HAP-1 (cell line): ENCODE results near the gene IFT81.
A peak's percentile ranks its signal among the peaks of the same experiment; 100 is the strongest.

ENCODE experiments used
- DNase-seq, 2 experiments: peaks; one replicate each; pipeline ENCODE4 v3.0.0-alpha.2; 2016 to 2020; ENCODE audit warnings: low spot score in 2 of 2
- H3K27me3 ChIP-seq: fragments of 250-450 bp; sonication (Bioruptor Pico); 2 replicates; pipeline ENCODE4 v1.5.1; 2020; ENCODE audit warnings: low read depth, mild to moderate bottlenecking, moderate library complexity
- H3K36me3 ChIP-seq: fragments of 250-450 bp; sonication (Bioruptor Pico); replicated peaks from 2 replicates; pipeline ENCODE4 v1.5.1; 2020; ENCODE audit warnings: mild to moderate bottlenecking
- H3K4me1 ChIP-seq: fragments of 250-450 bp; sonication (Bioruptor Pico); 2 replicates; pipeline ENCODE4 v1.5.1; 2020; ENCODE audit warnings: mild to moderate bottlenecking
- H3K4me3 ChIP-seq: fragments of 250-450 bp; sonication (Bioruptor Pico); 2 replicates; pipeline ENCODE4 v1.5.1; 2020; ENCODE audit warnings: mild to moderate bottlenecking, moderate library complexity
- H3K9me3 ChIP-seq: fragments of 250-450 bp; sonication (Bioruptor Pico); 2 replicates; pipeline ENCODE4 v1.5.1; 2020; ENCODE audit warnings: mild to moderate bottlenecking, moderate library complexity
- in situ Hi-C: fragments of 300-500 bp; cut with MboI; formaldehyde crosslinking; loops from 3 replicates; pipeline ENCODE4 v1.14.3; 2020; ENCODE audit warnings: low sequenced_read_pairs, inconsistent platforms, mixed read lengths

The IFT81 gene

DNA sequence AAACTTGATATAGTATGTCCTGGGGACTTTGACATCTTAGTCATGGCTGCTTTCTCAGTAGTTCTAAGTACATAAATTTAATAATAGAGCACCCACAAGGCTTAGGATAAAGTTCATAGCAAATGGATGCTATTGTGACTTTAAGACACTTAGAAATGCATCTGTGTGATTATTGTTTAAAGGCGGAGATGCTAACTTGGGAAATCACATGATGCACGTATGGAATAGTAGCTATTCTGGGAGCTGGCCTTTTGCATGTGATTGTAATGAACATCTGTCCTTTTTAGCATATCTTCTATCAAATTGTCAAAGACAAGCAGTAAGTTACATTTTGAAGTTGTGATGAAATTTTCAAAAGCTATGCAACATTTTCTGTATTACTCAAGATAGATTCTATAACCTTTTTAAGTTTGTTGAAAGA is 110.2 kb downstream of the IFT81 start:
- in situ Hi-C loops: no loop called here
- no peak overlapping the region for H3K4me3 ChIP-seq
- no peak for DNase-seq
- H3K36me3 ChIP-seq: no peaks in the 10 kb centered on the region
- H3K9me3 ChIP-seq: no peaks in the 10 kb centered on the region
- H3K4me1 ChIP-seq: peaks cover 7% of the 10 kb centered on the region
- no peaks in the 10 kb centered on the region for H3K27me3 ChIP-seq

DNA sequence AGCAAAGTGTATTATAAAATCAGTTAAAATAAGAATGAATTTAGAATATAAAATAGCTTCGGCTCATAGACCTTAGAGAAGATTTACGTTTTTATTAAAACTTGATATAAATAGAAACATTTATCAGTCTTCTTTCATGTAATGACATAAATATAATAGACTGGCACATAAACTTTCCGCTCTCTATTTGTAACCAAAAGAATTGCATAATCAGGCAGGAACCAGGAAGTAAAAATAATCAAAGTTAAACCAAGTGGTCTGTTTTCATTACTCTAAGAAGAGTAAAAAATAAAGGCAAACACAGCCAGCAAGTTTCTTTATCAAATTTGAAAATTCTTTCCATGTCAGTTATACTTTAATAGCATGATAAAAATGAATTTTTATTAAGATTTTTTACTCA is 110.6 kb downstream of the IFT81 start:
- Histone ChIP-seq H3K27me3 (no peaks in the 10 kb centered on the region), H3K4me3 (no peak overlapping the region), H3K36me3 (no peaks in the 10 kb centered on the region), H3K9me3 (no peaks in the 10 kb centered on the region), H3K4me1 (peaks cover 7% of the 10 kb centered on the region)
- in situ Hi-C loops: no loop called here
- no peak for DNase-seq

DNA sequence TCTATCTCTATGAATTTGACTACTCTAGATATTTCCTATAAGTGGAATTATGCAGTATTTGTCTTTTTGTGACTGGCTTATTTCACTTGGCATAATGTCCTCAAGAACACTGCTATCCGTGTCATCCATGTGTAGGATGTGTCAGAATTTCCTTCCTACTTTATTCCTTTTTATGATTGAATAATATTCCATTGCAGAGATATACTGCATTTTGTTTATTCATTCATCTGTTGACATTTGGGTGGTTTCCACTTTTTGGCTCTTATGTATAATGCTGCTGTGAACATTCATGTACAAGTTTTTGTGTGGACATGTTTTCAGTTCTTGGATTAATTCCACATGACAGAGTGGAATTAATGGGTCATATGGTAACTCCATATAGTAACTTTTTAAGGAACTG is 111.2 kb downstream of the IFT81 start:
- peaks cover 7% of the 10 kb centered on the region for H3K4me1 ChIP-seq
- DNase-seq: no peak
- H3K9me3 ChIP-seq: no peaks in the 10 kb centered on the region
- no peaks in the 10 kb centered on the region for H3K27me3 ChIP-seq
- in situ Hi-C loops: no loop called here
- no peak overlapping the region for H3K4me3 ChIP-seq
- H3K36me3 ChIP-seq: no peaks in the 10 kb centered on the region

DNA sequence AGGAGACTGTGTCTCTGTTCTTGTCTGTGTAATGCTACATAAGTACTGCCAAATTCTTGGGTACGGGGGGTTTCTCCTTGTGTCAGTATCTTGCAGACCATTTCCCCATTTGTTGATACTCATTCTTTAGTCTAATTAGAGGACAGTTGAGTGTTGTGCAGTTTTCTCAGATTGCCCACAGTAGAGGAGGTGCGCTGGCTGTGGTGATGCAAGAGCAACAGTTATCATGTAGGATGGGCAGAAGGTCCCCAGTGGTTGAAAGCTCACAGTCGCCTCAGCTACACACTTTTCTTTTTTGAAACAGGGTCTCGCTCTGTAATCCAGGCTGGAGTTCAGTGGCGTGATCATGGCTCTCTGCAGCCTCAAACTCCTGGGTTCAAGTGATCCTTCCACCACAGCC is 119.1 kb downstream of the IFT81 start:
- Histone ChIP-seq H3K27me3 (no peaks in the 10 kb centered on the region), H3K9me3 (no peaks in the 10 kb centered on the region), H3K36me3 (no peaks in the 10 kb centered on the region), H3K4me1 (no peaks in the 10 kb centered on the region), H3K4me3 (no peak overlapping the region)
- in situ Hi-C loops: no loop called here
- DNase-seq: no peak

DNA sequence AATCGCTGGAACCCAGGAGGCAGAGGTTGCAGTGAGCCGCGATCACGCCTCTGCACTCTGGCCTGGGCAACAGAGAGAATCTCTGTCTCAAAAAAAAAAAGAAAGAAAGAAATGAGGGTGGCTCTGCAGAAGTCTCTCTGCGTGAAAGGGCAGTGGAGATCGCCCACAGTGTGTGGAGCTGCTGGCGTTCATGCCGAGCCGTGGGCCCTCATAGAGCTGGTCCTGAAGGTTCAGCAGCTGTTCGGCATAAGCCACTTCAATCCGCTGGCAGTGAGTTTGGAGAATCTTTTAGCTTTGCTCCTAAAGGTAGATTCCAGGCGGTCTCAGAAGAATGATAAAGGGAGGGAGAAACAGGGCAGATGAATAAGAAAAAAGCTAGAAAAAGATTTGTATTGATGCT is 120.2 kb downstream of the IFT81 start:
- H3K36me3 ChIP-seq: no peaks in the 10 kb centered on the region
- no peaks in the 10 kb centered on the region for H3K4me1 ChIP-seq
- in situ Hi-C loops: no loop called here
- H3K4me3 ChIP-seq: no peak overlapping the region
- no peak for DNase-seq
- no peaks in the 10 kb centered on the region for H3K9me3 ChIP-seq
- no peaks in the 10 kb centered on the region for H3K27me3 ChIP-seq

DNA sequence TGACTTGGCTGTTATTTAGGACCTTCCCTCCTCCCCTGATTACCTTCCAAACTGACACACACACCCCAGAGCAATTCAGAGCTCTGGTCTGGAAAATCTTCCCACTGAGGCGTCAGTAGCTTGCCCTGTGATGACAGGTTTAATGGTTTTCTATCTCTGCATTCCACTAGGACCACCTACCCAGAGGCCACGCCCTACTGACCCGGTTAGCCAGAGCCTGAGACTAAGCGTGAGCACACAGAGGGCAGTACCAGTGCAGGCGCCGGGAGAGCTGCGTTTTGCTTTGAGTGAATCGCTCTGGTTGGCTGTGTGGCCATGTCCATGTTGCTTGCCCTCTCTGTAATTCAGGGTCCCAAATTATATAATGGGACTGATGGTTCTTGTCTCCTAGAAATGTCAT is 120.7 kb downstream of the IFT81 start:
- no peak for DNase-seq
- Histone ChIP-seq H3K4me1 (no peaks in the 10 kb centered on the region), H3K36me3 (no peaks in the 10 kb centered on the region), H3K27me3 (no peaks in the 10 kb centered on the region), H3K4me3 (no peak overlapping the region), H3K9me3 (no peaks in the 10 kb centered on the region)
- in situ Hi-C loops: no loop called here

DNA sequence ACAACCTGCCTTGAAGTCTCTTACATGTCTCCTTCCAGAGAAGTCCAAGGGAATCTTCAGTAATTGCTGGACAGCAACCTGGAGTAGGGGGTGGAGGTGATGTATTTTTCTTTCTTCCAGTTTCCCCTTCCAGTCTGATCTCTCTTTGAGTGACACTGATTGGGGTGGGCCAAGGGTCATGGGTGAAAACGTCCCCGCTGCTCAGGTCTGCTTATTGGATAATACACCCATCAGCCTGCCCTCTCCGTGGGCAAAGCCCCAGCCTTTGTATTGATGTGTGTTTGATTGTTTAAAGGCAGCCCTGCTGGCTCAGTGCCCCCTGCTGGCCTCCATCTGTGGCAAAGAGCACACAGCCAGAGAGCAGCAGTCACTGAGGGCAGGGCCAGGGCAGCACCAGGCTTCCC is 121.2 kb downstream of the IFT81 start:
- in situ Hi-C loops: no loop called here
- Histone ChIP-seq H3K4me3 (no peak overlapping the region), H3K9me3 (no peaks in the 10 kb centered on the region), H3K27me3 (no peaks in the 10 kb centered on the region), H3K4me1 (no peaks in the 10 kb centered on the region), H3K36me3 (no peaks in the 10 kb centered on the region)
- peak in 1 of 2 experiments; percentile 62 for DNase-seq

DNA sequence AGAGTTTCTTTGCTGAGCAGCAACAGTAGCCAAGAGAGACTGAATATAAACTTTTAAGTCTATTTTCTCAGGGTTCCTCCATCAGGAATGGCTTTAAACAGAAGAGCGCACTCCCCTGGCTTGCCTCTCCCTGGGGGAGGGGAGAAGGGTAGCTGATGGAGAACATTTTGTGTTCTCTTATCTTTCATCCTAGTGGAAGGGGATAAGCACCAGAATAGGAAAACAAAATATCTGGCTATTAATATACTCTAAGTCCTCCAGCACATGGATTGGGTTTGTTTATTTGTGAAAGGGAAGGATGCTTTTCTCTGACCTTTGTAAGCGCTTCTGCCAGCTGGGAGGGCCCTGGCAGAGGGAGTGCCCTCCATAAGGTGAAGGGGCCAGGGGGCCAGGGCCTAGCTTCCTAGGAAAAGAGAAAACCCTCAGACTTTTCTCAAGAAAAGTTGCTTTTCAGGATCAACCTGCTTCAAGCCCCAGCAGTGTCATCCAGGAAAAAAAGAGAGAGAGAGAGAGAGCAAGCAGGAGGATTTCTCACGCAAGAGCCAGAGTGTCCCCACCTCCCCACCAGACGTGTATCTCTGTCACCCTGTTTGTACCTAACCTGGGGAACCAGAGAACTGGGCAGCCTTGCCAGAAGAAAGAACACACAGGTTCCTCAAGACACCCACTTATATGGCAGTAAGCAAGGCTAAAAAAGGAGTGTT is 122.6 kb downstream of the IFT81 start:
- Histone ChIP-seq H3K9me3 (no peaks in the 10 kb centered on the region), H3K27me3 (no peaks in the 10 kb centered on the region), H3K4me1 (no peaks in the 10 kb centered on the region), H3K36me3 (no peaks in the 10 kb centered on the region), H3K4me3 (no peak overlapping the region)
- no peak for DNase-seq
- in situ Hi-C loops: no loop called here

DNA sequence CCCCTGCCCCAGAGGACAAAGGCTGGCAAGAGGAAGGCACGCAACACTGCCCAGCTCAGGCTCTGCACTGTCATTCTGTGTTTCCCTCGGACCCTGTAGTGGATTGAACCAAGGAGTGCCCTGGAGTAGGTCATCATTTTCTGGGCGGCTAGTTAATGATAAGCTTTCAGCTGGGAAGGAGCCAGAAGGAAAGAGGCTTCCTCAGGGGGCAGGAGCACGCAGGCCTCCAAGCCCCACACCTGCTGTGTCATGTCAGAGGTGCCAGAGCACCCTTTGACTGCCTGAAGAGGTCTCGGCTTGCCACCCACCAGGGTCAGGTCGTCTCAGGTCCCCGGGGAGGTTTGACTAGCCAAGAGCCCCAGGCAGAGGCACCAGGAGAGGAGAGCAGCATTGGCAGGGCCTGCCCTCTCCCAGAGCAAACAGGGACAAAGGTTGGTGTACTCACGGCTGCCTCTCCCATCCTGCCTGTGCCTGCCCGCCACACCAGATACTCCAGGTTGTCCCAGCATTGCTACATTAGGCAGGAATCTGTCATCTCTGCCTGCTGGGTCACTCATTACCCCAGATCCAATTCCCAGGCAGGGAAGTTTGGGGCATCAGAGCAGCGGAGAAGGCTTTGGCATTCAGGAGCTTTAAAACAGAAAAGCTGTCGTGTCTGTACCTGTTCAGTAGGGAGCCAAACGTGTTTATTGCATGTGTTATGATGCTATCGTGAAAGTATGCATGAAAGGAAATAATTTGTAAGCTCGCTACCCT is 123.4 kb downstream of the IFT81 start:
- Histone ChIP-seq H3K9me3 (no peaks in the 10 kb centered on the region), H3K4me3 (no peak overlapping the region), H3K36me3 (no peaks in the 10 kb centered on the region), H3K27me3 (no peaks in the 10 kb centered on the region), H3K4me1 (no peaks in the 10 kb centered on the region)
- in situ Hi-C loops: no loop called here
- DNase-seq: no peak

DNA sequence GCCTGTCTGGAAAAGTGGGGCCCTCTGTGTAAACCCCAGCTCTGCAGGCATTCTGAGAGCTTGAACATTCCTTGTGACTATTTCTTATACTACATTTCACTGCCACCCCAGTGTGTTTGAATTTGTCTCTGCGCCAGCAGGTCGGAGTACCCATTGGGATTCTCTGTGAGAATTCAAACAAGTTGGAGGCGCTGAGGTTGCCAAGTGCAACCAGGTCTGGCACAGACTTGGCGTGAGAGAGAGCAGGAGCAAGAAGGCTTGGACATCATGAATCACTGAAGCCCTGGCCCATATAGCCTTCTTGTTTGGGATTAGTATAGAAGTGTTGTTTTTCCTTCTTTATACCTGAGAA is 123.9 kb downstream of the IFT81 start:
- H3K4me1 ChIP-seq: no peaks in the 10 kb centered on the region
- H3K27me3 ChIP-seq: no peaks in the 10 kb centered on the region
- H3K4me3 ChIP-seq: no peak overlapping the region
- no peaks in the 10 kb centered on the region for H3K36me3 ChIP-seq
- in situ Hi-C loops: no loop called here
- no peaks in the 10 kb centered on the region for H3K9me3 ChIP-seq
- no peak for DNase-seq

DNA sequence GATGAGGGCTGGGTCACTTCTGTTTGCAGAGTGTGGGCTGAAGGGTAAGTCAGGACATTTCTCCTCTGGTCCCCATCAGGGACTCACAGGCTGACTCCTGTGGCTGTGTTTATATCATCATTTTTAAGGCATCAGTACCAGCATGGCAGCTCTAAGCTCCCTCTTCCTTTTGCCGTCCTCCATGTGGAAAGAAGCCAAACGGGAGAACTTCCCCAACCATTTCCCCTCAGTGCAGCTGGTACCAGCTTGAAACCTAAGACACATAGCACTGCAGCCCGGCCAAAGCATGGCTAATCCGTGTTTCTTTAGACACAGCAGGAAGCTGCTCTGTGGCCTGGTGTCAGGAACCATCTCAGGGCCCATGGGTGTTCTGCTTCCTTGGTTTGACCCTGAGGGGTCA is 124.9 kb downstream of the IFT81 start:
- Histone ChIP-seq H3K9me3 (no peaks in the 10 kb centered on the region), H3K4me1 (no peaks in the 10 kb centered on the region), H3K36me3 (no peaks in the 10 kb centered on the region), H3K27me3 (no peaks in the 10 kb centered on the region), H3K4me3 (no peak overlapping the region)
- no peak for DNase-seq
- in situ Hi-C loops: no loop called here

DNA sequence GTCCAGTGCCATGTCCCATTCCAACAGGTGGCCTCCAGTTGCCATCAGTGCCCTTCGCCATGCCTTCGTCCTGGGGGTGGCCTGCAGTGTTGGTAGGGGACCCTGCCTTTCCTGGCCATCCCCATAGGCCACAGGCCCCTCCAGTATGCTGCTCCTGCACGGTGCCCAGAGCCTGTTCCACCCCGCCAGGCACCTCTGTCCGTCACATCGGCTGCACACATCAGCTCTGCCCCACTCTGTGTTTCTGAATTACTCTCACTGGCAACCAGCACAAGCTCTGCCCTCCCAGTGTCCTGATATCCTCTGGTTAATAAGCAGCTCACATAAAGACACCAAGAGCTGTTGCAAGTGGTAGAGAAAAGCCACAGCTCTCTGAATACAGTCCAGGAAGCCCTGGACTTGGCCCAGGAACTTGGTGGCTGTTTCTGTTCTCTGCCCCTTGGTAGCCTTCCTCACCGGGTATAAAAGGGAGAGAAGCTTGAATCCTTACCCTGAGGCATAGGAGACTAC is 125.6 kb downstream of the IFT81 start:
- no peak for DNase-seq
- no peaks in the 10 kb centered on the region for H3K36me3 ChIP-seq
- in situ Hi-C loops: no loop called here
- no peaks in the 10 kb centered on the region for H3K9me3 ChIP-seq
- no peak overlapping the region for H3K4me3 ChIP-seq
- no peaks in the 10 kb centered on the region for H3K4me1 ChIP-seq
- no peaks in the 10 kb centered on the region for H3K27me3 ChIP-seq

DNA sequence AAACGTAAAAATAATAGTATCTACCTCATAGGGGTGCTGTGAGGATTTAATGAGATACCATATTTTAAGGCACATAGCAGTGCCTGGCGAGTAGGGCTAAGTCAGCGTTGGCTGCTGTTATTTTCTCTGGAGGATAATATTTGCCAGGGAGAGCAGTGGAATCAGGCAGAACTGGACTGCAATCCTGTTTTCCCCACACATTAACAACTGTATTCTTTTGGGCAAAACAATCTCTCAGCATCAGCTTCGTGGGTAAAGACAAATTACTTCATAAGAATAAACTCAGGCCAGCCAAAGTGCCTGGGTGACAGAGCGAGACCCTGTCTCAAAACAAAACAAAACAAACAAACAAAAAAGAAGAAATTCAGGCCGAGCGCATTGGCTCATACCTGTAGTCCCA is 127.2 kb downstream of the IFT81 start:
- Histone ChIP-seq H3K36me3 (no peaks in the 10 kb centered on the region), H3K4me1 (no peaks in the 10 kb centered on the region), H3K4me3 (no peak overlapping the region), H3K27me3 (no peaks in the 10 kb centered on the region), H3K9me3 (no peaks in the 10 kb centered on the region)
- in situ Hi-C loops: no loop called here
- no peak for DNase-seq

DNA sequence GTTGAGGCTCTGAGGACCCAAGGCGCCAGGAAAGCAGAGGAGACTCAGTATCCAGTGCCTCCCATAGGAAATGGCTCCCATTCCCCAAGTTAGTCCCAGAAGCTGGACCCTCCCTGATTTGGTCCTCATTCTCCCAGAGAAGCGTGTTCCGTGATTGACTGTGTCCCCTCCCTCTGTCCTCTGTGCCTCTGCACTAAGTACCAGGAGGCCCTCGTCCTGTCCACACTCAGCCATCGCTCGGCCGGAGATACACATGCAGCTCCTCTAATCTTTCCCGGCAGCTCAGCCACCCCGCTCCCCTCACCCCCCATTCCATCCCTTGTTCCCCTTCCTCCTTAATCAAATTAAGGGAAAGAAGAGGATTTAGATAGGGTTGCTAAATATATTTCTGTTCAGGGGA is 128.6 kb downstream of the IFT81 start:
- in situ Hi-C loops: no loop called here
- Histone ChIP-seq H3K36me3 (no peaks in the 10 kb centered on the region), H3K4me3 (no peak overlapping the region), H3K27me3 (no peaks in the 10 kb centered on the region), H3K9me3 (no peaks in the 10 kb centered on the region), H3K4me1 (no peaks in the 10 kb centered on the region)
- DNase-seq: no peak
